Activated CD4-positive, alpha-beta T cell treated with anti-CD3 and anti-CD28 coated beads for 36 hours (primary cell): Measurements from ENCODE around the gene CPEB2. TPM values are rescaled to one million over a fixed set of nuclear protein-coding genes. Genes with fewer than 3 reads are reported as not detected.

Source experiments
- ATAC-seq: fragments of 200-7000 bp; cut with Tn5 transposase; one replicate; pipeline ENCODE4 v1.10.0; 2021; ENCODE audit warnings: mild to moderate bottlenecking, moderate library complexity
- CTCF ChIA-PET: fragments of 350-600 bp; sonication (Branson Sonifier 250); formaldehyde crosslinking; loops from one replicate; lab custom pipeline; 2021; ENCODE audit warnings: antibody characterized with exemption; lab: Charles Lee
- POLR2A ChIA-PET: fragments of 350-600 bp; sonication (Branson Sonifier 250); formaldehyde crosslinking; loops from one replicate; lab custom pipeline; 2021; ENCODE audit warnings: antibody characterized with exemption, inconsistent platforms; lab: Charles Lee
- DNase-seq: peaks from one replicate; pipeline ENCODE4 v3.0.0-alpha.2; 2020
- H3K27ac Mint-ChIP-seq: one replicate; pipeline ENCODE4 v1.8.0; 2021; ENCODE audit warnings: mixed read lengths
- H3K27me3 Mint-ChIP-seq: one replicate; pipeline ENCODE4 v1.8.0; 2021; ENCODE audit warnings: mixed read lengths
- H3K36me3 Mint-ChIP-seq: one replicate; pipeline ENCODE4 v1.8.0; 2021; ENCODE audit warnings: low read depth, mixed read lengths
- H3K4me1 Mint-ChIP-seq: one replicate; pipeline ENCODE4 v1.8.0; 2021; ENCODE audit warnings: mixed read lengths
- H3K4me3 Mint-ChIP-seq: one replicate; pipeline ENCODE4 v1.8.0; 2021; ENCODE audit warnings: mild to moderate bottlenecking, moderate library complexity, mixed read lengths
- H3K9me3 Mint-ChIP-seq: one replicate; pipeline ENCODE4 v1.8.0; 2021; ENCODE audit warnings: low read depth, mixed read lengths
- intact Hi-C, 2 experiments: fragments of 100-400 bp; cut with DNase I in 1 of 2; cut with micrococcal nuclease in 1 of 2; formaldehyde crosslinking; loops; one replicate each; pipeline versions ENCODE4 v1.14.2 to v1.15.1; 2022 to 2024; cut with DNase I, micrococcal nuclease
- total RNA-seq, 2 experiments: library from RNA; stranded (reverse); gene quantifications; one replicate each; pipeline ENCODE4 v1.2.3, GENCODE V29; 2021

The CPEB2 gene
- total RNA-seq, 2 experiments from 2014 or later, result 6.7 TPM

DNA sequence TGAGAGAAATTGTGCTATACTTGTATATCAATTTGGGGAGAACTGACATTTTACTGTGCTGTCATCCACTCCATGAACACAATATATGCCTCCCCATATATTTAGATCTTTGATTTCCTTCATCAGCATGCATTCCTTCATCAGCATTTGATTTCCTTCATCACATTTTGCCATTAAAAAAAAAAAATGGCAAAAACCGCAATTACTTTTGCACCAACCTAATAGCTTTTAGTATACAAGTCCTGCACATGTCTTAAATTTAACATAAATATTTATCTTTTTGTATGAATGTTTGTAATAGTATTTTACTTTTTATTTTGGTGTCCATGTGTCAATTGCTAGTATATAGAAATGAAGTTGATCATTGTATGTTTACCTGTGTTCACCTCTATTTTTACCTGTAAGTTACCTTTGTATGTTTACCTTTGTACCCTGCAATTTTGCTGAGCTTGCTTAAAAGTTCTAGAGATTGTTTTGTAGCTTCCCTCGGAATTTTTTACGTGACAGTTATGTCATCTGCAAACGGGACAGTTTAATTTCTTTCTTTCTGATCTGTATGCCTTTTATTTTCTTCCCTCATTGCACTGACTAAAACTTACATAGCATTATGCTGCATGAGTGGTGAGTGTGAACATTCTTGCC lies 86.2 kb downstream of the CPEB2 start:
- no peak for DNase-seq
- H3K27me3 Mint-ChIP-seq, result peaks cover 11% of the 10 kb centered on the region
- no peak overlapping the region for H3K27ac Mint-ChIP-seq
- no peaks in the 10 kb centered on the region for H3K4me1 Mint-ChIP-seq
- H3K4me3 Mint-ChIP-seq, result no peak overlapping the region
- ChIA-PET POLR2A (no interaction called here), CTCF (interaction anchor here (0.6 kb wide), 1 partner anchor 14 kb away, joined by 3 read pairs; no protein-coding TSS in a partner anchor)
- intact Hi-C loops, result no loop called here
- ATAC-seq, result no peak
- peaks cover 2% of the 10 kb centered on the region for H3K9me3 Mint-ChIP-seq
- H3K36me3 Mint-ChIP-seq, result no peaks in the 10 kb centered on the region

DNA sequence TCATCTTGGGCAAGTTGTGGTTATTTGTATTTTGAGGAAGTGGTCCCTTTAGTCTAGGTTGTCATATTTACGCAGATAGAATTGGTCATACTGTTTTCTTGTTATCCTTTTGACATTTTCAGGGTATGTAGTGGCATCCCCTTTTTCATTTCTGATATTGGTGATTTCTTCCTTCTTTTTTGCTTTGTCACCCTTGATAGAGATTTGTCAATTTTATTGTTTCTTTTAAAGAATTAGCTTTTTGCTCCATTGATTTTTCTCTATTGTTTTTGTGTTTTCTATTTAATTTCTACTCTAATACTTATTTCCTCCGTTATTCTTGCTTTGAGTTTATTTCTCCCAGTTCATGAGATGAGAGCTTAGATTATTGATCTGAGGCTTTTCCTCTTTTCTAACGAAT lies 87.7 kb downstream of the CPEB2 start:
- Mint-ChIP-seq H3K9me3 (peaks cover 2% of the 10 kb centered on the region), H3K4me1 (no peaks in the 10 kb centered on the region), H3K27ac (no peak overlapping the region), H3K36me3 (no peaks in the 10 kb centered on the region), H3K4me3 (no peak overlapping the region), H3K27me3 (peaks cover 10% of the 10 kb centered on the region)
- intact Hi-C loops, result no loop called here
- POLR2A ChIA-PET, result no interaction called here
- DNase-seq (no peak), ATAC-seq (no peak)
- CTCF ChIA-PET, result no interaction called here

DNA sequence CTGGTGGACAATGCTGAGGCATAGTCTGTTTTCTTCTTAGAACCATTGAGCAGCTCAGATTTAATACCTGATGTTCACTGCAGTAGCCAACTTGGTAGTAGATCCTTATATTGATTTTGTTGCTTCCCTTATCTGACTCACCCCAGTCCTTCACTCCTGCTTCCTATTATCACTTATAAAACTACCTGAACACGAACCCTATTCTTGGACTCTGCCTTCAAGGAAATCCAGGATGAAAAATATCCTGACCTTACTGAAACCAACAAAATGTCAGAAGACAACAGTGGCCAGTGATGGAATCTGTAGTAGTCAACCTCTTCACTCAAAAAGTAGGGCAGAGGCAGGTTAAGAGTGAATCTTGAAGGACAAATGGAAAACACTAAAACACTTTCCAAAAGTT lies 98.1 kb downstream of the CPEB2 start:
- ATAC-seq (no peak), DNase-seq (no peak)
- ChIA-PET CTCF (no interaction called here), POLR2A (no interaction called here)
- H3K4me3 Mint-ChIP-seq, result no peak overlapping the region
- no peak overlapping the region for H3K27ac Mint-ChIP-seq
- no peaks in the 10 kb centered on the region for H3K4me1 Mint-ChIP-seq
- intact Hi-C loops, result no loop called here
- peaks cover 6% of the 10 kb centered on the region for H3K9me3 Mint-ChIP-seq
- H3K27me3 Mint-ChIP-seq, result peaks cover 10% of the 10 kb centered on the region
- no peaks in the 10 kb centered on the region for H3K36me3 Mint-ChIP-seq

DNA sequence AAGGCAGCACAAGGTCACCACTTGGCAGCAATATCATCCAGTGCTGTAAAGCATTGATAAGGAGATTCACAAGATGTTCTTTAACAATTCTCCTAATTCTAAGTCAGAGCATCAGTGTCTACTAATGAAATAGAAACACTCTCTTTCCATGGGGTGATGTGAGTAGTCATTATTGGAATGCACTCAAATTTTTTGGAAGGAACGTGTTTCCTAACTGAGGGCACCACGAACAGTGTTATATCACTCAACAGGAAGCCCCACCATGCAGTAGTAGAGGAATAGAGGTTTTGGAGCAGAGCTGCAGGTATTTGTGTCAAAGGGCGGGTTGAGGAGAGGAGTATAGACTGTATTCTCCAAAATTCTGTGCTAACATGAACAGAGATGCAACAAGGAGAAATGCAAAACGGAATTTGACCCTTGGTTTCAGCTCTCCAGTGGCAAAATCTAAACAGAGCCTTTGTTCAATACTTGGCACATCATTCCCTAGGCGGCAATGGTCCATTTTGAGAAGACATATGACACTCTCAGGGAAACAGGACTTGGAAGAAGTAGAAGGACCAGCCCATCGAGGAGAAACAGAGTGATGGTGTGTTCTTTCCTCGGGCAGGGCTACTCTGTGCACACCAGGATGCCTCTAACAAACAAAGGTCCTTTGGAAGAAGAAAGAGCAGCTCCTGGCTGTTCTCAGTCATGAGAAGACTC lies 98.9 kb downstream of the CPEB2 start:
- H3K4me1 Mint-ChIP-seq, result no peaks in the 10 kb centered on the region
- H3K27ac Mint-ChIP-seq, result no peak overlapping the region
- ATAC-seq (no peak), DNase-seq (no peak)
- intact Hi-C loops, result no loop called here
- peaks cover 6% of the 10 kb centered on the region for H3K9me3 Mint-ChIP-seq
- POLR2A ChIA-PET, result no interaction called here
- H3K4me3 Mint-ChIP-seq, result no peak overlapping the region
- no peaks in the 10 kb centered on the region for H3K36me3 Mint-ChIP-seq
- H3K27me3 Mint-ChIP-seq, result peaks cover 10% of the 10 kb centered on the region
- CTCF ChIA-PET, result no interaction called here

DNA sequence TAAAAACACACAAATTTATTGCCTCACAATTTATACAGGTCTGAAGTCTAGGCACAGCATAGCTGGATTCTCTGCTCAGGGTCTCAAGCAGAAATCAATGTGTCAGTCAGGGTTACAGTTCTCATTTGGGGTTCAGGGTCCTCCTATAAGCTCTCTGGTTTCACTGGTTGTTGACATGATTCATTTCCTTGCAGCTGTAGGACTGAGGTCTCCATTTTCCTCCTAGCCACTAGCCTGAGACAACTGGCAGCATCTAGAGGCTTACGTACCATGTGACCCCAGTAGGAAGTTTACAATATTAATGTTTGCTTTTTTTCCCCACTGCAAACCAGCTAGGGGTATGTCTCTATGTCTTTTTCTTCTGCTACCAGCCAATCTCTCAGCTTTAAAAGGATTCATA lies 102.5 kb downstream of the CPEB2 start:
- Mint-ChIP-seq H3K27me3 (peaks cover 3% of the 10 kb centered on the region), H3K4me1 (no peaks in the 10 kb centered on the region), H3K36me3 (no peaks in the 10 kb centered on the region), H3K4me3 (no peak overlapping the region), H3K9me3 (peaks cover 4% of the 10 kb centered on the region), H3K27ac (no peak overlapping the region)
- POLR2A ChIA-PET, result no interaction called here
- CTCF ChIA-PET, result no interaction called here
- DNase-seq (no peak), ATAC-seq (no peak)
- intact Hi-C loops, result no loop called here

DNA sequence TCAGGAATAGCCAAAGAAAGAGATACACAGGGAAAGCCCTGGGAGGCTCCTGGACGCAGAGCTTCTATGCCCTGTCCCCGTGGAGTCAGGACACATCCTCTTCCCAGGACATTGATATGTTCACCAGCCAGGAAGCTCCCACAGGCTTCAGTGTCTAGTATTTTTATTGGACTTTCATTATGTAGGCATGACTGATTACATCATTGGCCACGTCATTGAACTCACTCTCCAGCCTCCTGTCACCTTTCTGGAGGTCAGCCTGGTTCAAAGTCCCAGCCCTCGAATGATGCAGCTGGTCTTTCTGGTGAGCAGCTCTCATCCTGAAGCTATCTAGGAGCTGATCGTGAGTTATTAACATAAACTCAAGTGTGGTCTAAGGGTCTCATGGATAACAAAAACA lies 104.1 kb downstream of the CPEB2 start:
- CTCF ChIA-PET, result interaction anchor here (0.6 kb wide), 1 partner anchor 1045 kb away, joined by 4 read pairs; no protein-coding TSS in a partner anchor
- Mint-ChIP-seq H3K27me3 (peaks cover 2% of the 10 kb centered on the region), H3K4me1 (no peaks in the 10 kb centered on the region), H3K9me3 (peaks cover 4% of the 10 kb centered on the region), H3K36me3 (no peaks in the 10 kb centered on the region), H3K27ac (no peak overlapping the region), H3K4me3 (no peak overlapping the region)
- DNase-seq (no peak), ATAC-seq (no peak)
- intact Hi-C loops, result no loop called here
- POLR2A ChIA-PET, result no interaction called here

DNA sequence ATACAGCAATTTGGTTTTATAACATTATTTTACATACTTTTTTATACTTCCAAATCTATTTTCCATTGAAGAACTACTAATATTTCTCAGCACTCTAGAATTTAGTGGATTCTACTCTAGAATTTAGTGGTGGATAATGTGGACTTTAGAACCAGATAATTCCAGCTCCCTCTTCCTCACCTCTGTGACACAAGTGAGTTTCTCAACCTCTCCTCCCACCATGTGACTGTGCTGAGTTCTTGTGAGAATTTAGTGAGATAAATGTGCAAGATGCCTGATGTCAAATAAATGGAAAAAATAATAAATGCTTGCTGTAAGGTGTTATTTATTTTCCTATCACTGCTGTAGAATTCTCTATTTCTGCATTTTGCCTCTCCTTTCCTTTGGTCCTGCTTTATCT lies 107.3 kb downstream of the CPEB2 start:
- ATAC-seq, result no peak
- no peak for DNase-seq
- H3K4me1 Mint-ChIP-seq, result no peaks in the 10 kb centered on the region
- no peaks in the 10 kb centered on the region for H3K36me3 Mint-ChIP-seq
- no peak overlapping the region for H3K4me3 Mint-ChIP-seq
- no peak overlapping the region for H3K27ac Mint-ChIP-seq
- H3K27me3 Mint-ChIP-seq, result peaks cover 2% of the 10 kb centered on the region
- ChIA-PET CTCF (no interaction called here), POLR2A (no interaction called here)
- intact Hi-C loops, result no loop called here
- H3K9me3 Mint-ChIP-seq, result no peaks in the 10 kb centered on the region

DNA sequence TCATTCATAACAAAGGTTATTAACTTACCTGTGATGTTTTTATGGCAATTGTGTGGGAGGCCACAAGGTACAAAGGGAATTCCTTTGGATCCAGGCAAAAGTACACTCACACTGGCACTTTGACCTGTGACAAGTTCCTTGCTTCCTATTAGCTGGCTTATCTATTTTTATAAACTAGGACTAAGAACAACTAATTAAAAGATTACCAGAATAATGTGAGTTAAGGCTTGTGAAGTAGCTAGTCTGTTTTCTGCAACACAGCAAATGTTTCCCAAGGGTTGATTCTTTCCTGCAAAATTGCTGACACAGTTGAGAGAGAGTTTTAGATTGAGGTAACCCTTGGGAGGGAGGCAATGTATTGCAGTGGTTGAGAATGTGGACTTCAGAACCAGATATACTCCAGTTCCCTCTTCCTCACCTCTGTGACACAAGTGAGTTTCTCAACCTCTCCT lies 107.9 kb downstream of the CPEB2 start:
- Mint-ChIP-seq H3K9me3 (peaks cover 2% of the 10 kb centered on the region), H3K27me3 (peaks cover 4% of the 10 kb centered on the region), H3K4me3 (no peak overlapping the region), H3K4me1 (no peaks in the 10 kb centered on the region), H3K36me3 (no peaks in the 10 kb centered on the region), H3K27ac (no peak overlapping the region)
- intact Hi-C loops, result no loop called here
- DNase-seq (no peak), ATAC-seq (no peak)
- ChIA-PET CTCF (no interaction called here), POLR2A (no interaction called here)

DNA sequence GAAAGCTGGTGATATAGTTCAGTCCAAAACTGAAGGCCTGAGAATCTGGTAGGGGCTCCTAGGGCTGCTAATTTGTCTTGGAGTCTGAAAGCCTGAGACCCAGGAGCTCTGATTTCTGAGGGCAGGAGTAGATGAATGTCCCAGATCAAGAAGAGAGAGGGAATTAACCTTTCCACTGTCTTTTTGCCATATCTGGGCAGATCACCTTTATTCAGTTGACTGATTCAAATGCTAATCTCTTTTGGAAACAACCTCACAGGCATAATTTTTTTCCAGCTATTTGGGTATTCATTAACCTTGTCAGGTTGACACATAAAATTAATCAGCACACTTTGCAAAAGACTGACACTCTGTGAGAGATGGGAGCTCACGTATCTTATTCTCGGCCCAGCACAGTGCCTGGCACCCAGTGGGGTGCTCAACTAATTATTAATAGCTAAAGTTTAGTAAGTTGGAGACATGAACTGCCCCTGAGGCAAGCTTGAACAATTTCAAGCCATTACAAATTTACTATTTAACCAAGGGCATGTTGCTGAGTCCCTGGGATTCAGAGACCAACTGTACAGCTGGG lies 114.3 kb downstream of the CPEB2 start:
- intact Hi-C loops, result loop anchor here in 1 of 2 experiments (1.0 to 5.0 kb wide), 2 partner anchors 67 to 334 kb away; no protein-coding TSS in a partner anchor
- peaks cover 11% of the 10 kb centered on the region for H3K4me1 Mint-ChIP-seq
- CTCF ChIA-PET, result no interaction called here
- ATAC-seq (no peak), DNase-seq (no peak)
- H3K36me3 Mint-ChIP-seq, result no peaks in the 10 kb centered on the region
- no peak overlapping the region for H3K27ac Mint-ChIP-seq
- no peak overlapping the region for H3K4me3 Mint-ChIP-seq
- peaks cover 23% of the 10 kb centered on the region for H3K27me3 Mint-ChIP-seq
- peaks cover 12% of the 10 kb centered on the region for H3K9me3 Mint-ChIP-seq
- POLR2A ChIA-PET, result no interaction called here

DNA sequence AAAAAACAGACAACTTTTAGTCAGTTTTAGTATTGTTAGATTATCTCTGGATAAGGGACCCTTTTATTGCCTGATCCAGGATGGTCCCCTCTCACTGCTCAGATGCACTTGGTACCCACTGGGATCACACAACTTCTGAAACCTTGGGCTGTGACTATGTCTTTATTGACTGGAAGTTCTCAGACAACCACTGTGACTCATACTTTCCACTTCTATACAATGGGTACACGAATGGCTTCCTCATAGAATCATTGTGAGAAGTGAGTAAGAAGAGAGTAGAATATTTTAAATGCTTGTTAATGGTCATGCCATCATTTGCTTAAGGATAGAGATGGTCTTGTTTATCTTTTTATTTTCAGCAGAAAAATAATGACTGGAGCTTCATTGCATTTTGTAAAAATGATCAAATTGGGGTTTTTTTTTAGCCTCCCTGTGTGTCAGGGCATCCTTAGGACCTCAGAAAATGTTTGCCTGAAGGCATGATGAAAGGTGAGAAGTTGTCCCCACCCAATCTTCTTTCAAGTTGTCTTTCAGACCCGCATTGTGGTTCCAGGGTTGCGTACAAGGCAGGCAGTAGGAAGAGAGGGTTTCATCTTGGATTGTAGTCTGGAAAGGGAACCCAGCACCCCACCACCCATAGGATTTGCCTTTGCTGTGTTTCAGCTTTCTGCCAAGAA lies 115.1 kb downstream of the CPEB2 start:
- ChIA-PET POLR2A (no interaction called here), CTCF (no interaction called here)
- no peak overlapping the region for H3K27ac Mint-ChIP-seq
- intact Hi-C loops, result loop anchor here in 1 of 2 experiments (1.0 to 5.0 kb wide), 2 partner anchors 66 to 335 kb away; no protein-coding TSS in a partner anchor
- H3K4me3 Mint-ChIP-seq, result no peak overlapping the region
- H3K27me3 Mint-ChIP-seq, result peaks cover 23% of the 10 kb centered on the region
- peaks cover 11% of the 10 kb centered on the region for H3K4me1 Mint-ChIP-seq
- DNase-seq (peak; percentile 24), ATAC-seq (peak; percentile 98)
- peaks cover 12% of the 10 kb centered on the region for H3K9me3 Mint-ChIP-seq
- no peaks in the 10 kb centered on the region for H3K36me3 Mint-ChIP-seq

DNA sequence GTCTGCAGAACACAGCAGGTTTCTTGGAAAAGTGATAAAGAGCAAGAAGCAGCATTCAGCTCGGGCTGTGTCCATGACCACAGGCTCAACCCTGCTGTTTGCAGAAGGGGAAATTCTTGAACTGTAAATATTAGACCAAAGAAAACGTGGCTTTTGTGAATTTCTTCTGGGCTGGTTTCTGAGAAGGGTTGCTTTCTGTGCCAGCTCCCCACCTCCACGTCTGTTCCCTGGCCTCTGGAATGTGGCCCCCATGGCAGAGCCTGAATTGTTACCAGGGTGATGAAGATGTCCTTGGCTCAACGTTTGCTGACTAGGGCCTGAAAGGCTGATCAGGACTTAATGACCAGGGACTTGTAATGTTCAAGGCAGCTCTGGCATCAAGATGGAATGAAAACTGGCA lies 116.0 kb downstream of the CPEB2 start:
- Mint-ChIP-seq H3K36me3 (no peaks in the 10 kb centered on the region), H3K9me3 (peaks cover 12% of the 10 kb centered on the region), H3K4me1 (peaks cover 11% of the 10 kb centered on the region), H3K27me3 (peaks cover 25% of the 10 kb centered on the region), H3K27ac (no peak overlapping the region), H3K4me3 (no peak overlapping the region)
- intact Hi-C loops, result loop anchor here in 1 of 2 experiments (5.0 kb wide), 1 partner anchor 336 kb away; no protein-coding TSS in a partner anchor
- DNase-seq (no peak), ATAC-seq (no peak)
- POLR2A ChIA-PET, result no interaction called here
- CTCF ChIA-PET, result no interaction called here
